Neural progenitor cell (in vitro differentiated cells): ENCODE measurements around the gene PTGER3. TPM values are rescaled to one million over a fixed set of nuclear protein-coding genes. Genes with fewer than 3 reads are reported as not detected.

Source experiments
- DNase-seq: peaks from one replicate; pipeline ENCODE4 v3.0.0-alpha.2; 2016; ENCODE audit warnings: low spot score
- H2AFZ ChIP-seq: fragments of 200-600 bp; sonication (generic); replicated peaks from 2 replicates; pipeline ENCODE4 v1.6.1; 2016; ENCODE audit warnings: antibody characterized with exemption
- H3F3A ChIP-seq: fragments of 200-600 bp; sonication (generic); 2 replicates; pipeline ENCODE4 v1.6.1; 2016; ENCODE audit warnings: antibody characterized with exemption, low read depth
- H3K27ac ChIP-seq: fragments of 200-600 bp; sonication (generic); 2 replicates; pipeline ENCODE4 v1.5.1; 2016; ENCODE audit warnings: mild to moderate bottlenecking
- H3K27me3 ChIP-seq: fragments of 200-600 bp; sonication (generic); 2 replicates; pipeline ENCODE4 v1.6.1; 2016; ENCODE audit warnings: mild to moderate bottlenecking, moderate library complexity
- H3K36me3 ChIP-seq: fragments of 200-600 bp; sonication (generic); 2 replicates; pipeline ENCODE4 v1.5.1; 2016
- H3K4me1 ChIP-seq: fragments of 200-600 bp; sonication (generic); 2 replicates; pipeline ENCODE4 v1.6.1; 2016; ENCODE audit warnings: mixed run types
- H3K4me2 ChIP-seq: fragments of 200-600 bp; sonication (generic); 2 replicates; pipeline ENCODE4 v1.6.1; 2016
- H3K4me3 ChIP-seq: fragments of 200-600 bp; sonication (generic); 2 replicates; pipeline ENCODE4 v1.5.1; 2016
- H3K79me2 ChIP-seq: fragments of 200-600 bp; sonication (generic); 2 replicates; pipeline ENCODE4 v1.6.1; 2016; ENCODE audit warnings: low read depth
- H3K9ac ChIP-seq: fragments of 200-600 bp; sonication (generic); 2 replicates; pipeline ENCODE4 v1.6.1; 2016
- H3K9me3 ChIP-seq: fragments of 200-600 bp; sonication (generic); 2 replicates; pipeline ENCODE4 v1.5.1; 2016; ENCODE audit warnings: low read depth
- H4K20me1 ChIP-seq: fragments of 200-600 bp; sonication (generic); 2 replicates; pipeline ENCODE4 v1.6.1; 2016; ENCODE audit warnings: low read depth
- H3K27ac Mint-ChIP-seq: 3 replicates; pipeline ENCODE4 v1.8.0; 2021; ENCODE audit warnings: mixed read lengths
- H3K27me3 Mint-ChIP-seq: 2 replicates; pipeline ENCODE4 v1.8.0; 2022; ENCODE audit warnings: low read depth, mild to moderate bottlenecking, inconsistent platforms, moderate library complexity, mixed read lengths; ENCODE audit not compliant: insufficient read depth
- H3K36me3 Mint-ChIP-seq: 3 replicates; pipeline ENCODE4 v1.8.0; 2021; ENCODE audit warnings: mixed read lengths
- H3K4me1 Mint-ChIP-seq: 3 replicates; pipeline ENCODE4 v1.8.0; 2021; ENCODE audit warnings: mixed read lengths
- H3K4me3 Mint-ChIP-seq: 3 replicates; pipeline ENCODE4 v1.8.0; 2021; ENCODE audit warnings: mild to moderate bottlenecking, moderate library complexity, mixed read lengths
- H3K9me3 Mint-ChIP-seq: 3 replicates; pipeline ENCODE4 v1.8.0; 2020; ENCODE audit warnings: mixed read lengths
- EZH2 ChIP-seq: fragments of 200-600 bp; sonication (generic); IDR thresholded peaks from 2 replicates; pipeline ENCODE4 v1.6.1; 2017; ENCODE audit warnings: antibody characterized with exemption, mild to moderate bottlenecking, moderate library complexity
- EZH2phosphoT487 ChIP-seq: fragments of 200-600 bp; sonication (generic); IDR thresholded peaks from 2 replicates; pipeline ENCODE4 v1.6.1; 2017; ENCODE audit warnings: antibody characterized with exemption
- total RNA-seq: library from RNA; depleted of rRNA; stranded (reverse); fragments of >200 nt; gene quantifications from 2 replicates; pipeline ENCODE4 v1.2.3, GENCODE V29; 2015; ENCODE audit warnings: low replicate concordance
- TF ChIP-seq, protein P1 (sequence below): fragments of 200-600 bp; sonication (generic); IDR thresholded peaks from 2 replicates; pipeline ENCODE4 v1.5.1; 2017; ENCODE audit warnings: antibody characterized with exemption, mild to moderate bottlenecking

Gene PTGER3
- total RNA-seq, 1 donor from 2014 or later, result 0.09 TPM

- no peak for DNase-seq
- Histone ChIP-seq H3K9ac (no peak overlapping the region), H3K27ac (no peak overlapping the region), H3K4me2 (no peak overlapping the region), H3K36me3 (no peaks in the 10 kb centered on the region), H3F3A (no peaks in the 10 kb centered on the region), H4K20me1 (no peaks in the 10 kb centered on the region), H3K27me3 (peaks cover 42% of the 10 kb centered on the region), H2AFZ (no peak overlapping the region), H3K9me3 (no peaks in the 10 kb centered on the region), H3K4me1 (no peaks in the 10 kb centered on the region), H3K79me2 (no peaks in the 10 kb centered on the region), H3K4me3 (no peak overlapping the region)
- H3K36me3 Mint-ChIP-seq, result no peaks in the 10 kb centered on the region
- no peak overlapping the region for H3K4me3 Mint-ChIP-seq
- peaks cover 2% of the 10 kb centered on the region for H3K27me3 Mint-ChIP-seq
- no peaks in the 10 kb centered on the region for H3K9me3 Mint-ChIP-seq
- TF ChIP-seq EZH2 (no peak), EZH2phosphoT487 (no peak)
- TF ChIP-seq, protein P1, sequence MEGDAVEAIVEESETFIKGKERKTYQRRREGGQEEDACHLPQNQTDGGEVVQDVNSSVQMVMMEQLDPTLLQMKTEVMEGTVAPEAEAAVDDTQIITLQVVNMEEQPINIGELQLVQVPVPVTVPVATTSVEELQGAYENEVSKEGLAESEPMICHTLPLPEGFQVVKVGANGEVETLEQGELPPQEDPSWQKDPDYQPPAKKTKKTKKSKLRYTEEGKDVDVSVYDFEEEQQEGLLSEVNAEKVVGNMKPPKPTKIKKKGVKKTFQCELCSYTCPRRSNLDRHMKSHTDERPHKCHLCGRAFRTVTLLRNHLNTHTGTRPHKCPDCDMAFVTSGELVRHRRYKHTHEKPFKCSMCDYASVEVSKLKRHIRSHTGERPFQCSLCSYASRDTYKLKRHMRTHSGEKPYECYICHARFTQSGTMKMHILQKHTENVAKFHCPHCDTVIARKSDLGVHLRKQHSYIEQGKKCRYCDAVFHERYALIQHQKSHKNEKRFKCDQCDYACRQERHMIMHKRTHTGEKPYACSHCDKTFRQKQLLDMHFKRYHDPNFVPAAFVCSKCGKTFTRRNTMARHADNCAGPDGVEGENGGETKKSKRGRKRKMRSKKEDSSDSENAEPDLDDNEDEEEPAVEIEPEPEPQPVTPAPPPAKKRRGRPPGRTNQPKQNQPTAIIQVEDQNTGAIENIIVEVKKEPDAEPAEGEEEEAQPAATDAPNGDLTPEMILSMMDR, result no peak
- H3K27ac Mint-ChIP-seq, result no peak overlapping the region
- H3K4me1 Mint-ChIP-seq, result peaks cover 6% of the 10 kb centered on the region
These were observed 38.7 kb upstream of the PTGER3 start for GRCh38 chr1:71086331-71086730.

DNA sequence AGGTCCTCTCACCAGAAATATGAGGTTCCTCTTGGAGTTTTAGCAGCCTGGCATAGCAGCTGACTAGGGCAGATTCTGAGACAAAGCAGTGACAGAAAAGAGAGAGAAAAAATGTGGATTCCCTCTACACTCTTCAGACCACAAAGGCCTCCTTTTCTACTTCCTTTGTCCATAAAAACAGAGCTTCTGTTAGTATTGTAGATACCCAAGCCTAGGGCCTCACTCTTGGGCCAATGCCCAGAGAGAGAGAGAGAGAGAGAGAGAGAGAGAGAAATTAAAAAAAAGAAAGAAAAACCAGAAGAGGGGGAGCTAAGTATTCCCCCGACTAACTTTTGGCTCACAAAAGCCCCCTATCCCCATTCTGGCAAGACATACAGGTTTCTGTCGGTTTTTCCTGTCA, 35.7 kb upstream of the PTGER3 start:
- Histone ChIP-seq H3K79me2 (peaks cover 26% of the 10 kb centered on the region), H2AFZ (no peak overlapping the region), H3F3A (no peaks in the 10 kb centered on the region), H3K9ac (no peak overlapping the region), H4K20me1 (peaks cover 20% of the 10 kb centered on the region), H3K4me2 (no peak overlapping the region), H3K36me3 (peaks cover 4% of the 10 kb centered on the region), H3K27me3 (peaks cover 42% of the 10 kb centered on the region), H3K9me3 (no peaks in the 10 kb centered on the region), H3K4me3 (no peak overlapping the region), H3K4me1 (peaks cover 13% of the 10 kb centered on the region), H3K27ac (no peak overlapping the region)
- Mint-ChIP-seq H3K4me3 (no peak overlapping the region), H3K27ac (no peak overlapping the region), H3K4me1 (peaks cover 13% of the 10 kb centered on the region), H3K27me3 (peaks cover 2% of the 10 kb centered on the region), H3K9me3 (no peaks in the 10 kb centered on the region), H3K36me3 (no peaks in the 10 kb centered on the region)
- TF ChIP-seq EZH2phosphoT487 (no peak), EZH2 (no peak)
- TF ChIP-seq, protein P1, result no peak
- no peak for DNase-seq

DNA sequence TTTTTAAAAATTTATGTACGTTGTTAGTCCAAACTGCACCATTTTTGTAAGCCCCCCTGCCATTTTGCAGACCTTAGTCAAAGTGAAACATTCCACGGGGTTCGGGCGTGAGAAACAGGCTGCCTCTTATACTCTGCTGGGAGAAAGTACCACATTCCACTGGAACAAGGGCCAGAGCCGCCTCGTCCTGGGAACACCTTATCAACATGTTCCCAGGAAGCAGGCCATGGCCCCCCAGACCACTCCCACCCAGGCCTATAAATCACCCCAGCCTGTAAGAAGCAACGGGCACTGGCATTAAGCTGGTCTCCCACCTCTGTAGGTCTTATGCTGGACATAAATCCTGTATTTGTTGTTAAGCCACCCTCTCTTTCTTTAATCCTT, 34.1 kb upstream of the PTGER3 start:
- Histone ChIP-seq H4K20me1 (peaks cover 33% of the 10 kb centered on the region), H3K27ac (no peak overlapping the region), H3K4me2 (peak overlapping the region; percentile 95), H3K27me3 (peaks cover 42% of the 10 kb centered on the region), H2AFZ (peak overlapping the region; percentile 98), H3F3A (no peaks in the 10 kb centered on the region), H3K79me2 (peaks cover 42% of the 10 kb centered on the region), H3K4me3 (peak overlapping the region; percentile 98), H3K36me3 (peaks cover 11% of the 10 kb centered on the region), H3K4me1 (peaks cover 13% of the 10 kb centered on the region), H3K9me3 (no peaks in the 10 kb centered on the region), H3K9ac (no peak overlapping the region)
- H3K4me3 Mint-ChIP-seq, result peak overlapping the region; percentile 96
- DNase-seq, result no peak
- peaks cover 13% of the 10 kb centered on the region for H3K4me1 Mint-ChIP-seq
- H3K36me3 Mint-ChIP-seq, result peaks cover 3% of the 10 kb centered on the region
- peaks cover 2% of the 10 kb centered on the region for H3K27me3 Mint-ChIP-seq
- H3K27ac Mint-ChIP-seq, result peak overlapping the region; percentile 34
- no peaks in the 10 kb centered on the region for H3K9me3 Mint-ChIP-seq
- TF ChIP-seq EZH2phosphoT487, result no peak
- TF ChIP-seq, protein P1, result no peak
- TF ChIP-seq EZH2, result no peak
